ENCODE measurements around the gene CDC5L.

GRCh38 chr6:44456966-44457292 lies 69.4 kb downstream of the CDC5L start:
- TF ChIP-seq CTCF (IDR thresholded peaks at IDR 0.05; ENCODE audit: insufficient read depth, low read length, poor library complexity, severe bottlenecking): no peak
- TF ChIP-seq EZH2phosphoT487 (conservative IDR thresholded peaks at IDR 0.05; ENCODE audit: low read length): no peak
